HG03354 (cell line): ENCODE data around the gene SLC45A1.
"Not testable (repeated sequence)": the region's sequence is repeated elsewhere in the genome, so short reads cannot be mapped to it uniquely, and the experiment has no call there.

ENCODE experiments used
- ATAC-seq: cut with Tn5 transposase; IDR thresholded peaks from one replicate; pipeline ENCODE4 v1.9.1; 2021; ENCODE audit warnings: mild to moderate bottlenecking; ENCODE audit not compliant: unreplicated experiment, poor library complexity, severe bottlenecking

The SLC45A1 gene

DNA sequence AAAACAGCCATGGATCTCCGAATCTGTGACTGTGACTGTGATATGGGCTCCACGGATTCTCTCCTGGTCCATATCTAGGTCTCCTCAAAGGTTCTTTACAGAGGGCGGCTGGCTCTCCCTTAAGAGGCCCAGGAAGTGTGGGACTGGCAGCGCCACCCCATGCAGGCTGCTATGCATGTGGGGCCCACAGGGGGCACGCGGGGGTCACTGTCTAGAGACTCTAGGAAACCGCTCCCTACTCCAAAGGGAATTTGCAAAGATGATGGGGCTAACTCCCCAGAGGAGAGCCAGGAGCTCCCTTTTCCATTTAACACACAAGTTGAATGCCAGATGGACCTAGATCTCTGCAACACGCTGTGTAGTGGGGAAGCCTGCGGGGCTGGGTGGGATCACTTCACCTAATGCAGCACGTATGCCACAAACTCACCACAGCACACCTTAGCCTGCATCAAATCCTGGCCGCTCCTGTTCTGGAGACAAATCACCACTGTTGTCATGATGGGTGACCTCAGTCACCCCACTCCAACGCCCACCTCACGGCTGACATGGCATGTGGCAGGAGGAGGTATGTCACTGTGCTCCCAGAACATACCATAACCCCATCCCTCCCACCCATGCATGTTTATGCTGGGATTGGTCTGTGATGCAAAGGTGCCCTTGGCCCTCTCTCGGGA, 61.7 kb downstream of the SLC45A1 start:
- ATAC-seq, result no peak

DNA sequence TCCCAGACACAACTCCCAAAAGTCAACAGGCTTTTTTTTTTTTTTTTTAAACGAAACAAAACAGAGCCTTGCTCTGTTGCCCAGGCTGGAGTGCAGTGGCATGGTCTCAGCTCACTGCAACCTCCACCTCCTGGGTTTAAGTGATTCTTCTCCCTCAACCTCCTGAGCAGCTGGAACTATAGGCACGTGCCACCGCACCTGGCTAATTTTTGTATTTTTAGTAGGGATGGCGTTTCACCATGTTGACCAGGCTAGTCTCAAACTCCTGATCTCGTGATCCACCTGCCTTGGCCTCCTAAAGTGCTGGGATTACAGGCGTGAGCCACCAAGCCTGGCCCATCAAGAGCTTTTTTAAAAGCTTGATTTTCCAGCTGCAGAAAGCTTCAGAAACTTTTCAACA, 62.4 kb downstream of the SLC45A1 start:
- not testable (repeated sequence) for ATAC-seq

DNA sequence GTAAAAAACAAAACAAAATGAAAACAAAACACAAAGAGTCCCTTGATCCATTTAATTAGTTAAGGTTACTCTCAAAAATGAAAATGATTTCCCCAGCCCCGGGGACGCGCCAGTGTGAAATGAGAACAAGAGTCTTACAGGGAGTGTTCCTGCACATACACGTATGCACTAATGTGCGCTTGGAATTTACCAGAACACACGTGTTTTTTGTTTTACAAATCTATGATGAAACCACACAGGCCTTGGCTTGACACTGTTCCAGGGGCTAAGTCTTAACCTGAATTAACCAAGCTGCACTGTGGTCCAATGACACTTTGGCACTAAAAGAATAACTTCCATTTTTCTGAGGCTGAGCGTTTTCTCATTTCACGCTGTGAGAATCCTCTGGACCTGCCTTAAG, 63.7 kb downstream of the SLC45A1 start:
- no peak for ATAC-seq

DNA sequence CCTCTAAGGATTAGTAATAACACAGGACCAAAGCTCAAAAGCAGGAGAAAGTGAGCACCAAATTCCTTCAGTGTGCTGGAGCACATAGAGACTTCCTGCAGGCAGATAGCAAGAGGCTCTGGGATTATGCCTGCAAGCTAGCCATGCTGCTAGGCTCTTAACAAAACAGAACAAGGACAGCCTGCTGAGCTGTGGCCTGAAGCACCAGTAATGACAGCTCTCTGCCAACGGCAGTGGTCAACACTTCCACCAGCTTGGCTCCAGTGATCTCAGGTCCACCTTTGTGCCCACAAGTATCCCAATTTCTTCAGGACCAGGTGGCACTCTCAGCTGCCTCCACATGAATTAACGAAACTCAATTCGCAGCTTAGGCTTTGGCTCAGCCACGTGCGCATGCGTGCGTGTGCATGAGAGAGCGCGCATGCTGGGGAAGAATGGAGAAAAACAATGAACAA, 64.2 kb downstream of the SLC45A1 start:
- ATAC-seq, result no peak

DNA sequence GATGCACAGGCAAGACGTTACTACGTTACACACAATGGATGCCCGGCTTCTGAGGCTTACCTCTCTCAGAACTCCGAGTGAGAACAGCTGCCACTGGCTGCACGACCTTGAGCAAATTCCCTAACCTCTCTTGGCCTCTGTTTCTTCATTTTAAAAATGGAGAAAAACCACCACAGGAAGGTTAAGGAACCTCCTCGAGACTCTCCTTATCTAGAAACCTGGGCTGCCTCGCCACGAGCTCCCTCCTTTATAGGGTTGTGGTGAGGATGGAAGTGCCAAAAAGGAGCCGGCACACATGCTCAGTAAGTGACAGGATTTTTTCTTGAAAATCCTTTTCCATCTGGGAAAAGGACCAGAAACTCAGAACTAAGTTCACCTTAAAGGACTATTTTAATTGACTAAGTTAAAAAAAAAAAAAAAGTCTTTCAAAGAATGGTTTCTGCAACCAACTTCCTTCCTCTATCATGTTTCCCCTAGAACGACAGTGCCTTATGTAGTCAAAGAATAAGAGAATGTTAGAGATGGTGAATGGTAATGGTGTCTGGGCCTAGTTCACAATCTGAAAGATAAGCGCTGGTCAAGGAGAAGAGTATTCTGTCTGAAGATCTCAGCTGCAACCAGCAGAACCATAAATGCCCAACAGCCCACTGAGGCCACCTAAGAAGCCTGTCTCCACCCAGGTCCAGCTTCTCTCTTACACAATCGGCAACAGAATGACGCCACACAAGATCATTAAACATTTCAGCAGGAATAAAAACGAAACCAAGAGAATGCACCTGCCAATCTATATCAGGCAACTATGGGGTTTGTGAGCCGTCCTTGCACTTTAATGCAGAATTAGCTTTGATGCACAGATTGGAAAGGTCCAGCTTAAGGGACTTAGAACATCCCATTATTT, 64.9 kb downstream of the SLC45A1 start:
- ATAC-seq, result no peak

DNA sequence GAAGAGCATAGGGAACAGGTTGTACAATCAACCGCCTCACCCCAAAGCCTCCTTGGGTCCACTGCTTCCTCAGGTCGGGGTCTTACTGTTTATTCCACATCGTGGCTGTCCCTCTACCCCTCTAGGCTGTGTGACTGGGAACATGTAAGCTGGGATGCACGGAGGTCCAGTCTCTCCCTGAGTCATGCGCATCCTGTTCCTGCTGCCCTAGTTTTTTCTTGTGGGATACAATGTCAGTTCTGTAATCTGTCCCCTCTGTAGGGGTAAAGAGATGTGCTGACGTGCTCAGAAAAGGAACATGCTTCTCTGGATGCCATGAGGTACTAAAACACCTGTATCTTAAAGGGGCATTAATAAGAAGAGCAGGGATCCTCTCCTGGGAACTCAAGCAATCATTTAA, 66.2 kb downstream of the SLC45A1 start:
- ATAC-seq, result no peak

DNA sequence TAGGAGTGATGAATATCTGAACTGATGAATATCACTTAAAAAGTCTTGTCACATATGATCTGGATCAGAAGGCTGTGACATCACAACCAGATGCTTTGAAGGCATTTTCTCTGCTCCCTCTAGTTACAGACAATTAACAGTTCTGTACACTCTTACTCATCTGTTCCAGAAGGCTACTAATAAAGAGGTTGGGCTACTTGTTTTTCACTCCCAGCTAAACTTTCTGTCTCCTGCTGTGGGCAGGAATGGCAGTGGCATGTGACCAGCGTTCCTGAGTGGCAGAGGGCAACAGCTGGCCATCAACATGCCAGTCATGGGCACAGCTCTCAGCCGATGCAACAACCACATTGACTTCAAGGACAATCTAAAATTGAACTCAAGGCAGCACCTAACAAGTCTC, 66.7 kb downstream of the SLC45A1 start:
- ATAC-seq, result no peak

DNA sequence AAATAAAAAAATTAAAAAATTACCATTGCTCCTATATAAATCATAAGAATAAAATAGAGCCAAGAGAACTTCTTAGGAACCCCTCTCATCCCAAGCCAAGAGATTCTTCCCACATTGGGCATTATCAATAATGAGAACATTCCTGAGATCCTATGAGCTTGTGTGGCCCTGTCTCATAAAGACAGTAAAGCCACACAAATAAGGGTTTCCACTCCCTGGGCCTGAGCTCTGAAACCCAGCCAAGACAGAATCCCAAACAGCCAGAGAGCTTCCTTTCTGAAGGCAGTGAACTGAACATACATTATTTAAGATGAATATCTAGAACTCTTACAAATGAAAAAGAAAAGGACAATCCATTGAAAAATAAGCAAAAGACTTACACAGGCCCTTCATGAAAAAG, 68.3 kb downstream of the SLC45A1 start:
- no peak for ATAC-seq

DNA sequence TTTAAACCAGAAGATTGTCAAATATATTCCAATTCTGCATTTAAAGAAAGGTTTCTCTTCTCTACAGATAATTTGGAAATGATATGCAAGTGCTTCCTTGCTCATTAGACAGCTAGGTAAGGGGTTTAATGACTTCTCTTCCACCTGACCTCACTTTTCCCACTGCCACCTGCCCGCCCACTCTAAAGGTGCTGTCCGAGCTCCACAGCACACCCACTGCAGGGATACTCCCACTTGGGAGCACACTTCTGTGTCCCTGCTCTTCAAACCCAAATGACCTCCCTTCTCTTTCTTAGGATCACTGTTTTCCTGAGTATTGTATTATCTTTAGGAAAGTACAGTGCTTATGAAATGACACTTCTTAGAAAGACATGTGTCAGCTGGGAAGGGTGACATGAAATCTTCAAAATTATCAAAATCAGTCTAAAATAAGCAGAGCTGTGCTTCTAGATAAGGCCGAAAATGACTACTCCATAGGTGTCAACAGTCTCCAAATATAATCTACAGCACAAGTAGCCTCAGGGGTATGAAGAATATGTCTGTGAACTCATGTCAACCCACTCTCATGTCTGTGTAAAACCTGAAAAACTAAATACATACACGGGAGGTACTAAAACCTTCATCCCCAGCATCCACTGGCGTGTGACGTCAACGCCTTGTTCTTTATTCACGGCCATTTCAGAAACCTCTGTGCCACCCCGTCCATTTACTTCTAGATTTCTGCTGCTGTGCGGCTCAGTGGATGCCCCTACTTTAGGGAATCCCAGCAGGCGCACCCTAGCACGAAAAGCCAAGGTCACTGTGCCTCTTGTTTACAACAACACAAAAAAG, 71.0 kb downstream of the SLC45A1 start:
- ATAC-seq, result no peak

DNA sequence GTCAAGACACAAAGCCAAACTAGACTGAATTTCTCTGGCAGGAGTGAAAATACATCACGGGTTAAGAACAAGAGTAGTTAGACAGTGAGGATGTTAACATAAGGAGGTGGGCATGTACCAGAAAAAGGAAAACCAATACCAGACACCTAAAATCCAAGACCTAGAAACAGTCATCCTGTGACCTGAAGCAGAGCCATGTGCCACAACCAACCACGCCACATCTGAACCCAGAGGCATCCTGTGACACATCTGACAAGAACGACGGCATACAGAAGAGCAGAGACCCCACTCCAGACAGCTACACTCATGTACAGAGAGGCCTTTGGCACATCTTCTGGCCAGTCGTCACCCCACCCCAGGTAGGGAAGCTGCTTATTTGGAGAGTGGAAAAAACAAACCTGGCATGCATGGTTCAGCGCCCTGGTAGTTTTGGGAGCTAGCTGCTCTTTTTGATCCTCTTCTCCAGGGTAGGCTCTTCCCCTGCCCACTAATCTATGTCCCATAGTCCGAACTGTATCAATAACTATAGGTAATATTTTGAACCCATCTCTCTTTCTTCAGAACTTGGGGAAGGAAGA, 72.1 kb downstream of the SLC45A1 start:
- no peak for ATAC-seq

DNA sequence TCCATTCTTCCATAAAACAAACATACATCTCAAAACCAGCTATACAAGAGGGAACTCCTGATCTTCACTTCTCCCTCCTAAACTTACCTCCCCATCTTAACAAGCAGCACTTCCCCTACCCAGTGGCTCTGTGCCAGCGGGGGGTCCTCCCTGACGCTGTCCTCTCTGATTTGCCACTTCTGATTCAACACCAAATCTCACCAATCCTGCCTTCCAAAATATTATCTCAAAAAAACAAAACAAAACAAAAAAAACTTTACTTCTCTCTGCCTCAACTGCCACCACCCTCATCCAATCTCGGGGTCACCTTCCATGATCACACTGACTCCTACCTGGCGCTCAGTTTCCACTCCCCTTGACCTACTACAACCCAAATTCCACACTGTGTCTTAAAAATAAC, 72.8 kb downstream of the SLC45A1 start:
- ATAC-seq, result no peak

DNA sequence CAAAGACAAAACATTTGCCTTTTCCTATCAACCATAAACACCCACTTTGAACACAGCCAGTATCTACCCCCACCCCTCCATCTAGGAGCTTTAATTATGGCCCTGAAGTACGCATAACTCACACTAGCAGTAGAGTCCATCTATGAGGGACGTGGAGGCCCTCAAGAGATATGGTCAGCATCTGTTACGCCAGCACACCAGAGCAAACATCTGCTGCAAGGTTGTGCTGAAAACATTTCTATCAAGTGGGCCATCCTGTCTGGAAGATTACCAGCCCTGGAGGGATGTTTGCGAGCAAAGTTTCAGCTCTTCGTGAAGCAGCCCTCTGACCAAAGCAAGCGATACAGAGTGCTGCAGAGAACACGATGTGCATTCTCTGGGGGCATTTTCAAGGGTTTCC, 74.6 kb downstream of the SLC45A1 start:
- ATAC-seq, result no peak
